ENCODE data around the gene TLNRD1. TPM values are rescaled to one million over a fixed set of nuclear protein-coding genes. Genes with fewer than 3 reads are reported as not detected.

Gene TLNRD1
- total and polyA plus RNA-seq, 2 experiments from 2014 or later: 14.4 to 41.8 TPM

DNA sequence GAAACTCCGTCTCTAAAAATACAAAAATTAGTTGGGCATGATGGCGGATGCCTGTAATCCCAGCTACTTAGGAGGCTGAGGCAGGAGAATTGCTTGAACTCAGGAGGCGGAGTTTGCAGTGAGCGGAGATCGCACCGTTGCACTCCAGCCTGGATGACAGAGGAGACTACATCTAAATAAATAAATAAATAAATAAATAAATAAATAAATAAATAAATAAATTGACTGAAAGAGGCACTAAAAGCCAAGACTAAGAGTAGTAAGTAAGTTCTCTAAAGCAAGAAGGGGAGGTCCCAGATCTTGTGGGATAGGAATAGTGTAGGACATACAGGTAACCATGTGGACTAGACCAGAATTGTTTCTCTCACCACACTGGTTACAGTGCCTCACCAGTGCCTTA is 40.0 kb downstream of the TLNRD1 start:
- Histone ChIP-seq H3K4me1 (ENCODE audit: low read depth) (no peaks in the 10 kb centered on the region), H3K27me3 (no peaks in the 10 kb centered on the region), H3K4me3 (no peak overlapping the region), H3K9me3 (ENCODE audit: low read depth) (no peaks in the 10 kb centered on the region), H3K36me3 (no peaks in the 10 kb centered on the region), H3K27ac (no peak overlapping the region)
- DNase-seq (ENCODE audit: low read depth in 1 of 2, low spot score in 1 of 2): no peak
- TF ChIP-seq, protein P1, sequence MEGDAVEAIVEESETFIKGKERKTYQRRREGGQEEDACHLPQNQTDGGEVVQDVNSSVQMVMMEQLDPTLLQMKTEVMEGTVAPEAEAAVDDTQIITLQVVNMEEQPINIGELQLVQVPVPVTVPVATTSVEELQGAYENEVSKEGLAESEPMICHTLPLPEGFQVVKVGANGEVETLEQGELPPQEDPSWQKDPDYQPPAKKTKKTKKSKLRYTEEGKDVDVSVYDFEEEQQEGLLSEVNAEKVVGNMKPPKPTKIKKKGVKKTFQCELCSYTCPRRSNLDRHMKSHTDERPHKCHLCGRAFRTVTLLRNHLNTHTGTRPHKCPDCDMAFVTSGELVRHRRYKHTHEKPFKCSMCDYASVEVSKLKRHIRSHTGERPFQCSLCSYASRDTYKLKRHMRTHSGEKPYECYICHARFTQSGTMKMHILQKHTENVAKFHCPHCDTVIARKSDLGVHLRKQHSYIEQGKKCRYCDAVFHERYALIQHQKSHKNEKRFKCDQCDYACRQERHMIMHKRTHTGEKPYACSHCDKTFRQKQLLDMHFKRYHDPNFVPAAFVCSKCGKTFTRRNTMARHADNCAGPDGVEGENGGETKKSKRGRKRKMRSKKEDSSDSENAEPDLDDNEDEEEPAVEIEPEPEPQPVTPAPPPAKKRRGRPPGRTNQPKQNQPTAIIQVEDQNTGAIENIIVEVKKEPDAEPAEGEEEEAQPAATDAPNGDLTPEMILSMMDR (IDR thresholded peaks at IDR 0.05; ENCODE audit: low read depth, low read length): no peak

DNA sequence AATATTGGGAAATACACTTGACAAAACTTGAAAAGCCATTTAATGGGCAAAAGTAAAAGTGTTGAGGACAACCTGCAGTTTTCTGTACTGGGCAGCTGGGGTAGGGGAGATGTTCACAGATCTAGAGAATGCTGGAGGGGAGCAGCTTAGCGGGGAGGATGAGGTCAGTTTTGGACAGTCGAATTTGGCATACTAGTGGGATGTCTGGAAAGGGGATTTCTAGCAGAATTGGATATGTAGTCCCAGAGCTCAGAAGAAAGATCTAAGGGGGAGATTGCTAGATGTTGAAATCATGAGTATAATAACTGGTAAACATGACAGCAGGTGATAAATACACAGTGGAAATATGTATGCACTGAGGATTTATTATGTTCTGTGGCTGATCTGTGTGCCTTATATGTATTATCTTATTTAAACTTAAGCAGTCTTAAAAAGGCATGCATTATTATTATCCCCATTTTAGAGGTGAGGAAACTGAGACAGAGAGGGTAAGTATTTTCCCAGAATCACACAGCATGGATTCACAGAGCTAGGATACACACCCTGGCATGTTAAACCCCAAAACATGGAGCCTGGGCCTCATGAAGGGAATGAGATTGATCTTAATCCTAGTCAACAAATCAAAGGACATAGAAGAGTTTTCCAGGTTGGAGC is 42.7 kb downstream of the TLNRD1 start:
- TF ChIP-seq, protein P1 (IDR thresholded peaks at IDR 0.05; ENCODE audit: low read depth, low read length): no peak
- Histone ChIP-seq H3K4me3 (no peak overlapping the region), H3K27me3 (peaks cover 2% of the 10 kb centered on the region), H3K27ac (no peak overlapping the region), H3K9me3 (ENCODE audit: low read depth) (no peaks in the 10 kb centered on the region), H3K4me1 (ENCODE audit: low read depth) (no peaks in the 10 kb centered on the region), H3K36me3 (no peaks in the 10 kb centered on the region)
- no peak for DNase-seq (ENCODE audit: low read depth in 1 of 2, low spot score in 1 of 2)

DNA sequence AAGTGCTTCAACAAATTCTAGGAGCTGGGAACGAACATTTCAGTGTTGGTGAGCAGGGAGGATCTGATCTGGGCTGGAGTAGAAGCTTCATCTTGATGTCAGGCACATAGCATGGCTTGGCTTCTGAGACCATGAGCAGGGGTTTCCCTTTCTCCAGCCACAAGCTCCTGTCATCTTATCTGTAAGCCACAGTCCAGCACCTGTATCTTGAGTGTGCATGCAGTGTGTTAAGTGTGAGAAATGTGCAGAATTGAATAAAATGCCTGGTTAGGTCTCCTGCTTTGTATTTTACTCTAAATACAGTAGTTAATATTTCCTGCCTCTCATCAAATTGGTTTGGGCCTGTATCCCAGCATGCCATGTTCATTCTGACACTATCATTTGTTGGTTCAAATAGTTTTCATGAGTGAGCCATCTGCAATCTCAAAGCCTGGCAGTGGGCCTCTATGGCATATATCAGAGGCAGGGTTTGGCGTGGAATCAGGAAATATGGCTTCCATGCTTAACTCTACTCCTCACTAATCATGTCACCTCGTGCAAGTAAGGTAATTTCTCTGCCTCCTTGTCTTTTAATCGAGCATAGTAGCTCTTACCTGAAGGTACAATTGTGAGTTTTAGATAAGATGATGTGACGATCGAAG is 43.3 kb downstream of the TLNRD1 start:
- Histone ChIP-seq H3K36me3 (no peaks in the 10 kb centered on the region), H3K27ac (no peak overlapping the region), H3K27me3 (peaks cover 4% of the 10 kb centered on the region), H3K4me3 (no peak overlapping the region), H3K4me1 (ENCODE audit: low read depth) (no peaks in the 10 kb centered on the region), H3K9me3 (ENCODE audit: low read depth) (no peaks in the 10 kb centered on the region)
- TF ChIP-seq, protein P1 (IDR thresholded peaks at IDR 0.05; ENCODE audit: low read depth, low read length): no peak
- no peak for DNase-seq (ENCODE audit: low read depth in 1 of 2, low spot score in 1 of 2)

DNA sequence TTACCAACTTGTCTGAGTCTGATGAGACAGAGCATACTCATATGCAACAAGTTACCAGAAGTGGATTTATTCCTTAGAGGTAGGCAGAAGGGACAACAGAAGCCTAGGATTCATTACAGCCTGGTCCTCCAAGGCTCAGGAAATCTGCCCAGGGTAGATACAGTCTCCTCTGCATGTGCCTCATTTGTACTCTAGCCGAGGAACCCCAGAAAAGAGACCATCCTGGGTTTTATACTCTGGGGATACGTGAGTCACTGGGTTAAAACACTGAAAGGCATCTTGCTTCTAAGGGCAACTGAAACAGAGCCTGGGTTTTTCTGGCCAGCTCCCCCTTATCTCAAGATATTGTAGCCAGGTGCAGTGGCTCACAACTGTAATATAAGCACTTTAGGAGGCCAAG is 45.6 kb downstream of the TLNRD1 start:
- H3K27ac ChIP-seq: no peak overlapping the region
- H3K27me3 ChIP-seq: peaks cover 11% of the 10 kb centered on the region
- DNase-seq (ENCODE audit: low read depth in 1 of 2, low spot score in 1 of 2): no peak
- no peaks in the 10 kb centered on the region for H3K4me1 ChIP-seq (ENCODE audit: low read depth)
- TF ChIP-seq, protein P1 (IDR thresholded peaks at IDR 0.05; ENCODE audit: low read depth, low read length): no peak
- H3K4me3 ChIP-seq: no peak overlapping the region
- H3K9me3 ChIP-seq (ENCODE audit: low read depth): no peaks in the 10 kb centered on the region
- no peaks in the 10 kb centered on the region for H3K36me3 ChIP-seq

DNA sequence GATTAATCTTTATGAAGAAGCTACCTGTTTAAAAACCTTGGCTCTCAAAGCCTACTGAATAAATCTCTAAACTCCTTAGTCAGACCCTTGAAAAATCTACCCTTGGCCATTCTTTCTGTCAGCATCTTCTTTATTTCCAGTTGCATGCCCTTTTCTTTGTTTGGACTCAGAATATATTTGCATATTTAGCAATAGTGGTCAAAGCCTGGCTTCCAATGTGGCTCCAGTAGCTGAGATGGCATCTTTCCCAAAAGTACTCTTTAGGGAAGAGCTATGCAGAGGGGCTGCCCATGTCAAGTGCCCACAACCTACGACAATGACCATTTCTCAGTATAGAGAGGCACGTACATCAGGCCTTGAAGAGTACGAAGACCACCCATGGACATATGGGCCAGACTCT is 47.2 kb downstream of the TLNRD1 start:
- H3K4me1 ChIP-seq (ENCODE audit: low read depth): no peaks in the 10 kb centered on the region
- no peaks in the 10 kb centered on the region for H3K36me3 ChIP-seq
- H3K9me3 ChIP-seq (ENCODE audit: low read depth): no peaks in the 10 kb centered on the region
- H3K27ac ChIP-seq: no peak overlapping the region
- TF ChIP-seq, protein P1 (IDR thresholded peaks at IDR 0.05; ENCODE audit: low read depth, low read length): no peak
- peaks cover 14% of the 10 kb centered on the region for H3K27me3 ChIP-seq
- H3K4me3 ChIP-seq: no peak overlapping the region
- no peak for DNase-seq (ENCODE audit: low read depth in 1 of 2, low spot score in 1 of 2)
